HepG2 (cell line): ENCODE measurements around the gene RAP1GAP2. TPM values are rescaled to one million over a fixed set of nuclear protein-coding genes. Genes with fewer than 3 reads are reported as not detected.

ENCODE experiments used
- GTF2F1 ChIP-seq: fragments of 150-350 bp; IDR thresholded peaks from 2 replicates; pipeline ENCODE4 v1.6.1; 2014; ENCODE audit warnings: low read length
- IRX3 ChIP-seq: sonication (generic); formaldehyde crosslinking; IDR thresholded peaks from 2 replicates; pipeline ENCODE4 v1.8.1; 2023; ENCODE audit warnings: mild to moderate bottlenecking, low read depth, missing genetic modification reagents, borderline replicate concordance
- JUNB ChIP-seq: sonication (generic); formaldehyde crosslinking; IDR thresholded peaks from 2 replicates; pipeline ENCODE4 v1.8.0; 2022; ENCODE audit warnings: missing genetic modification reagents, mild to moderate bottlenecking, borderline replicate concordance
- MYNN ChIP-seq: sonication (generic); formaldehyde crosslinking; IDR thresholded peaks from 2 replicates; pipeline ENCODE4 v1.4.0; 2020; ENCODE audit warnings: mild to moderate bottlenecking, low read depth, missing genetic modification reagents
- PRDM4 ChIP-seq: sonication (generic); formaldehyde crosslinking; IDR thresholded peaks from 2 replicates; pipeline ENCODE4 v1.9.0; 2021; ENCODE audit warnings: missing genetic modification reagents, borderline replicate concordance
- SNAPC4 ChIP-seq: sonication (generic); formaldehyde crosslinking; IDR thresholded peaks from 2 replicates; pipeline ENCODE4 v1.4.0; 2020; ENCODE audit warnings: mild to moderate bottlenecking, missing genetic modification reagents
- TBP ChIP-seq: sonication (generic); formaldehyde crosslinking; IDR thresholded peaks from 2 replicates; pipeline ENCODE4 v1.5.0; 2020; ENCODE audit warnings: missing genetic modification reagents
- ZKSCAN8 ChIP-seq: IDR thresholded peaks from 2 replicates; pipeline ENCODE4 v1.6.1; 2016; ENCODE audit warnings: borderline replicate concordance, missing genetic modification reagents, missing compliant biosample characterization
- ZNF17 ChIP-seq: sonication (generic); formaldehyde crosslinking; IDR thresholded peaks from 2 replicates; pipeline ENCODE4 v1.5.0; 2020; ENCODE audit warnings: mild to moderate bottlenecking, missing genetic modification reagents
- ZNF33A ChIP-seq: sonication (generic); formaldehyde crosslinking; IDR thresholded peaks from 2 replicates; pipeline ENCODE4 v1.5.1; 2020; ENCODE audit warnings: missing genetic modification reagents, mild to moderate bottlenecking, moderate library complexity, borderline replicate concordance
- ZNF501 ChIP-seq: sonication (generic); formaldehyde crosslinking; IDR thresholded peaks from 2 replicates; pipeline ENCODE4 v1.5.1; 2020; ENCODE audit warnings: mild to moderate bottlenecking, moderate library complexity, missing genetic modification reagents
- ZNF710 ChIP-seq: sonication (generic); formaldehyde crosslinking; IDR thresholded peaks from 2 replicates; pipeline ENCODE4 v1.5.0; 2020; ENCODE audit warnings: mild to moderate bottlenecking, missing genetic modification reagents, borderline replicate concordance
- ZNF790 ChIP-seq: sonication (generic); formaldehyde crosslinking; IDR thresholded peaks from 2 replicates; pipeline ENCODE4 v1.8.0; 2022; ENCODE audit warnings: missing genetic modification reagents, mild to moderate bottlenecking, borderline replicate concordance
- ZXDC ChIP-seq: sonication (generic); formaldehyde crosslinking; IDR thresholded peaks from 2 replicates; pipeline ENCODE4 v1.5.0; 2020; ENCODE audit warnings: mild to moderate bottlenecking, missing genetic modification reagents
- polyA plus RNA-seq, 8 experiments: library from polyadenylated mRNA; depleted of rRNA in 3 of 8; stranded (reverse) in 7 of 8; unstranded in 1 of 8; fragments of >200 nt; fragmentation: Illumina TruSeq in 4 of 8; extraction: Trizol in 4 of 8; gene quantifications; 2 replicates each; pipeline versions ENCODE4 v1.2.1 to v1.2.3, GENCODE V29; 2011 to 2016; ENCODE audit warnings: low read depth in 4 of 8, missing spikeins in 1 of 8, mixed read lengths in 1 of 8; ENCODE audit not compliant: insufficient read depth in 1 of 8
- total RNA-seq, 5 experiments: library from RNA; depleted of rRNA; stranded (reverse); fragments of >200 nt; fragmentation: Illumina TruSeq; extraction: Trizol; gene quantifications; 2 replicates each; pipeline ENCODE4 v1.2.3, GENCODE V29; 2016; ENCODE audit warnings: low read depth in 1 of 5

Gene RAP1GAP2
- total and polyA plus RNA-seq, 2 of the 13 experiments (the other 11 are each of a cell fraction or from before 2014, with no cell fraction given): 10.9 to 12.0 TPM

- TF ChIP-seq ZNF790 (no peak), ZNF33A (CRISPR knock-in tag) (no peak), ZXDC (CRISPR knock-in tag) (no peak), TBP (no peak), GTF2F1 (no peak), MYNN (CRISPR knock-in tag) (no peak), ZKSCAN8 (CRISPR knock-in tag) (no peak), JUNB (CRISPR knock-in tag) (no peak), IRX3 (CRISPR knock-in tag) (no peak), ZNF17 (CRISPR knock-in tag) (no peak), ZNF710 (no peak), PRDM4 (CRISPR knock-in tag) (no peak), ZNF501 (CRISPR knock-in tag) (peak; percentile 84), SNAPC4 (CRISPR knock-in tag) (peak; percentile 66; the same call in 1 of the 2 replicates)
Observed at GRCh38 chr17:3048727-3049471, 252.7 kb downstream of the RAP1GAP2 start (continued).
